HFF-Myc (cell line): ENCODE measurements around the gene MARK2.

Experiments
- DNase-seq: peaks from one replicate; pipeline ENCODE4 v3.0.0-alpha.2; 2011; ENCODE audit warnings: low read depth; ENCODE audit errors: extremely low read depth
- H3K4me3 ChIP-seq: replicated peaks from 2 replicates; pipeline ENCODE4 v1.5.1; 2011; ENCODE audit warnings: low read depth, mild to moderate bottlenecking, control low read depth, low read length
- CTCF ChIP-seq: IDR thresholded peaks from 2 replicates; pipeline ENCODE4 v1.5.1; 2012; ENCODE audit warnings: mild to moderate bottlenecking, low read depth, low read length, control low read depth; ENCODE audit errors: missing control alignments

Gene MARK2

GRCh38 chr11:63952570-63952969, 113.7 kb downstream of the MARK2 start:
- TF ChIP-seq CTCF = no peak
- DNase-seq = no peak
- no peak overlapping the region for H3K4me3 ChIP-seq

DNA sequence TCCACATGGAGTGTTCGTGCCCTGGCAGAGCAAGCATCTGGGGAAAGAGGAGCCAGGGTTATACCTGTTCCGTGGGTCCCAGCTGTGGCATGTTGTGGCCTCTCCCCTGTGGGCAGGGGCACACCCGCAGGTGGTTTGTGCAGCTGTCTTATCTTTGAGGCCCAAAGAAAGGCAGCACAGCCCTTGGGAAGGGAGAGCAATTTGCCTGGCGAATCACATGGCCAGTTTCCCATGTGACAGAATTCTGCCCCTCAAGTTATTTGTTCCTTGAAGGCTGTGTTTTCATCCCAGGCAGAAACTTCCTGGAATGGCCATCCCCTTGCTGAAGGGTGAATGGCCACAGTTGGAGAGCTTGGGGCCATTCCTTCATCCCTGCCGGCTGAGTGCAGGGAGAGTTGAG, 119.1 kb downstream of the MARK2 start:
- no peak for DNase-seq

More for the DNA sequence above, 119.1 kb downstream of the MARK2 start:
- TF ChIP-seq CTCF = no peak
- no peak overlapping the region for H3K4me3 ChIP-seq
